Stimulated activated CD4-positive, alpha-beta T cell treated with anti-CD3 and anti-CD28 coated beads, Interleukin-12 subunit alpha, Interleukin-12 subunit beta, amount 100 ng/mL, for 48 hours (primary cell): Measurements from ENCODE around the gene ABI3.
"Not testable (repeated sequence)": the region's sequence is repeated elsewhere in the genome, so short reads cannot be mapped to it uniquely, and the experiment has no call there.

ENCODE experiments used
- DNase-seq, 3 donors: peaks; one replicate each; pipeline ENCODE4 v3.0.0-alpha.2; 2020; ENCODE audit warnings: low read depth in 2 of 3, low spot score in 1 of 3

The ABI3 gene

GRCh38 chr17:49210158-49211029, at the start of gene ABI3, which contains the start of gene GNGT2:
Gene ABI3, plus strand, starts transcription at chr17:49210707. Its CDS starts 18 bp downstream, at chr17:49210725.
Gene GNGT2, minus strand, starts transcription at chr17:49210574. Its CDS starts 3,152 bp downstream, at chr17:49207422.
- DNase-seq: peak in 2 of 3 donors; percentile 50 to 59

- DNase-seq: no peak
Observed at GRCh38 chr17:49162866-49163265, 47.6 kb upstream of the ABI3 start.

GRCh38 chr17:49165143-49165542, 45.4 kb upstream of the ABI3 start:
- DNase-seq: no peak

GRCh38 chr17:49168706-49169105, 41.8 kb upstream of the ABI3 start:
- DNase-seq: no peak

GRCh38 chr17:49170216-49170615, 40.3 kb upstream of the ABI3 start:
- no peak for DNase-seq

GRCh38 chr17:49170711-49171110, 39.8 kb upstream of the ABI3 start:
- DNase-seq: not testable (repeated sequence)

- not testable (repeated sequence) for DNase-seq
Observed at GRCh38 chr17:49175978-49176377, 34.5 kb upstream of the ABI3 start.

GRCh38 chr17:49180303-49180702, 30.2 kb upstream of the ABI3 start:
- peak; percentile 44 to 55 (median 54) for DNase-seq

GRCh38 chr17:49180998-49181635, 29.4 kb upstream of the ABI3 start:
- DNase-seq: no peak

- DNase-seq: no peak
Observed at GRCh38 chr17:49183341-49183740, 27.2 kb upstream of the ABI3 start.

GRCh38 chr17:49183801-49184200, 26.7 kb upstream of the ABI3 start:
- no peak for DNase-seq

GRCh38 chr17:49184522-49184921, 26.0 kb upstream of the ABI3 start:
- DNase-seq: not testable (repeated sequence)

GRCh38 chr17:49185381-49185780, 25.1 kb upstream of the ABI3 start:
- DNase-seq: not testable (repeated sequence)

- DNase-seq: no peak
Observed at GRCh38 chr17:49187301-49187700, 23.2 kb upstream of the ABI3 start.

- no peak for DNase-seq
Observed at GRCh38 chr17:49190932-49191331, 19.6 kb upstream of the ABI3 start.

- no peak for DNase-seq
Observed at GRCh38 chr17:49191409-49191916, 19.0 kb upstream of the ABI3 start.

GRCh38 chr17:49191917-49192741, 18.4 kb upstream of the ABI3 start:
- DNase-seq: peak; percentile 73 to 98 (median 92)

GRCh38 chr17:49193513-49194296, 16.8 kb upstream of the ABI3 start:
- no peak for DNase-seq

GRCh38 chr17:49194297-49194607, 16.3 kb upstream of the ABI3 start:
- DNase-seq: no peak

GRCh38 chr17:49195751-49196150, 14.8 kb upstream of the ABI3 start:
- DNase-seq: no peak

GRCh38 chr17:49196520-49196919, 14.0 kb upstream of the ABI3 start:
- DNase-seq: no peak
